ENCODE measurements around the gene MAP4K1.

MAP4K1 gene

GRCh38 chr19:38599722-38600121 is 18.0 kb downstream of the MAP4K1 start:
- DNase-seq (ENCODE audit: insufficient read length, low spot score) (no peak), FAIRE-seq (no peak)

GRCh38 chr19:38597075-38597474 is 20.7 kb downstream of the MAP4K1 start:
- DNase-seq (ENCODE audit: insufficient read length, low spot score): no peak
- no peak for TF ChIP-seq CTCF (IDR thresholded peaks at IDR 0.05; ENCODE audit: insufficient read depth, missing control alignments)
- no peak for FAIRE-seq

More at GRCh38 chr19:38599722-38600121, 18.0 kb downstream of the MAP4K1 start:
- TF ChIP-seq CTCF (IDR thresholded peaks at IDR 0.05; ENCODE audit: insufficient read depth, missing control alignments): no peak

GRCh38 chr19:38596057-38596981 is 21.4 kb downstream of the MAP4K1 start:
- TF ChIP-seq CTCF (IDR thresholded peaks at IDR 0.05; ENCODE audit: insufficient read depth, missing control alignments): no peak
- DNase-seq (ENCODE audit: insufficient read length, low spot score) (no peak), FAIRE-seq (no peak)

GRCh38 chr19:38592940-38593339 is 24.8 kb downstream of the MAP4K1 start:
- DNase-seq (ENCODE audit: insufficient read length, low spot score) (no peak), FAIRE-seq (no peak)
- TF ChIP-seq CTCF (IDR thresholded peaks at IDR 0.05; ENCODE audit: insufficient read depth, missing control alignments): no peak

GRCh38 chr19:38588041-38588440 is 29.7 kb downstream of the MAP4K1 start:
- FAIRE-seq (no peak), DNase-seq (ENCODE audit: insufficient read length, low spot score) (no peak)
- TF ChIP-seq CTCF (IDR thresholded peaks at IDR 0.05; ENCODE audit: insufficient read depth, missing control alignments): no peak

GRCh38 chr19:38587562-38587961 is 30.2 kb downstream of the MAP4K1 start:
- FAIRE-seq (no peak), DNase-seq (ENCODE audit: insufficient read length, low spot score) (no peak)
- no peak for TF ChIP-seq CTCF (IDR thresholded peaks at IDR 0.05; ENCODE audit: insufficient read depth, missing control alignments)

GRCh38 chr19:38583985-38584305 is 33.8 kb downstream of the MAP4K1 start:
- no peak for DNase-seq (ENCODE audit: insufficient read length, low spot score)
- FAIRE-seq: no peak
- no peak for TF ChIP-seq CTCF (IDR thresholded peaks at IDR 0.05; ENCODE audit: insufficient read depth, missing control alignments)

Data from D721Med (cell line).